Liver (tissue), 9 donors: ENCODE data around the gene NT5DC2. TPM values are rescaled to one million over a fixed set of nuclear protein-coding genes. Genes with fewer than 3 reads are reported as not detected.

Source experiments
- DNase-seq: peaks from one replicate; pipeline ENCODE4 v3.0.0-alpha.2; 2017; ENCODE audit warnings: low spot score
- H3K27ac ChIP-seq, 2 donors: one replicate each; pipeline ENCODE4 v1.7.0; 2013; ENCODE audit warnings: inconsistent platforms in 2 of 2, low read length in 2 of 2, control low read depth in 1 of 2, low read depth in 1 of 2, mild to moderate bottlenecking in 1 of 2
- H3K27me3 ChIP-seq, 4 donors: one replicate each; pipeline versions ENCODE4 v1.6.1 to v1.7.0; 2013; ENCODE audit warnings: low read length in 3 of 4, inconsistent platforms in 1 of 4, mild to moderate bottlenecking in 1 of 4, moderate library complexity in 1 of 4; ENCODE audit not compliant: control insufficient read depth in 4 of 4, insufficient read depth in 4 of 4
- H3K36me3 ChIP-seq, 4 donors: one replicate each; pipeline versions ENCODE4 v1.6.1 to v1.7.0; 2013; ENCODE audit warnings: low read length in 3 of 4, mild to moderate bottlenecking in 3 of 4, low read depth in 1 of 4, moderate library complexity in 1 of 4; ENCODE audit not compliant: control insufficient read depth in 4 of 4, insufficient read depth in 3 of 4
- H3K4me1 ChIP-seq, 4 donors: one replicate each; pipeline versions ENCODE4 v1.6.1 to v1.7.0; 2013; ENCODE audit warnings: low read length in 3 of 4, mild to moderate bottlenecking in 3 of 4, moderate library complexity in 1 of 4; ENCODE audit not compliant: control insufficient read depth in 4 of 4, insufficient read depth in 4 of 4
- H3K4me3 ChIP-seq, 3 donors: one replicate each; pipeline versions ENCODE4 v1.6.1 to v1.7.0; 2013; ENCODE audit warnings: low read length in 3 of 3, control low read depth in 1 of 3, low read depth in 1 of 3, mild to moderate bottlenecking in 1 of 3
- H3K9ac ChIP-seq, 2 donors: one replicate each; pipeline ENCODE4 v1.7.0; 2013; ENCODE audit warnings: low read length in 2 of 2, mild to moderate bottlenecking in 2 of 2, moderate library complexity in 2 of 2, control low read depth in 1 of 2, low read depth in 1 of 2
- H3K9me3 ChIP-seq, 4 donors: one replicate each; pipeline versions ENCODE4 v1.6.1 to v1.7.0; 2013; ENCODE audit warnings: low read length in 3 of 4; ENCODE audit not compliant: control insufficient read depth in 4 of 4
- ATF3 ChIP-seq: IDR thresholded peaks from 2 replicates; pipeline ENCODE4 v1.6.1; 2016; ENCODE audit warnings: antibody characterized with exemption
- CTCF ChIP-seq: fragments of 150-350 bp; IDR thresholded peaks from 2 replicates; pipeline ENCODE4 v1.5.1; 2017; ENCODE audit warnings: improper control_type of control experiment, low read depth, low read length; ENCODE audit not compliant: missing input control
- EGR1 ChIP-seq, 2 donors: IDR thresholded peaks; 2 replicates each; pipeline ENCODE4 v1.6.1; 2016 to 2018; ENCODE audit warnings: antibody characterized with exemption in 2 of 2, low read depth in 2 of 2
- FOXA1 ChIP-seq: IDR thresholded peaks from 2 replicates; pipeline ENCODE4 v1.6.1; 2016; ENCODE audit warnings: antibody characterized with exemption
- FOXA2 ChIP-seq: IDR thresholded peaks from 2 replicates; pipeline ENCODE4 v1.6.1; 2016; ENCODE audit warnings: antibody characterized with exemption
- GABPA ChIP-seq, 2 donors: IDR thresholded peaks in 1 of 2; conservative IDR thresholded peaks in 1 of 2; 2 replicates each; pipeline ENCODE4 v1.6.1; 2016; ENCODE audit warnings: antibody characterized with exemption in 2 of 2, mild to moderate bottlenecking in 1 of 2, moderate library complexity in 1 of 2
- HNF4A ChIP-seq, 2 donors: conservative IDR thresholded peaks; 2 replicates each; pipeline ENCODE4 v1.6.1; 2016; ENCODE audit warnings: antibody characterized with exemption in 2 of 2, mild to moderate bottlenecking in 2 of 2
- HNF4G ChIP-seq: IDR thresholded peaks from 2 replicates; pipeline ENCODE4 v1.6.1; 2016; ENCODE audit warnings: antibody characterized with exemption
- JUND ChIP-seq, 2 donors: IDR thresholded peaks; 2 replicates each; pipeline ENCODE4 v1.6.1; 2016; ENCODE audit warnings: antibody characterized with exemption in 2 of 2
- MAX ChIP-seq: IDR thresholded peaks from 2 replicates; pipeline ENCODE4 v1.6.1; 2016; ENCODE audit warnings: antibody characterized with exemption
- NR2F2 ChIP-seq: IDR thresholded peaks from 2 replicates; pipeline ENCODE4 v1.6.1; 2016; ENCODE audit warnings: antibody characterized with exemption
- RAD21 ChIP-seq, 2 donors: IDR thresholded peaks; 2 replicates each; pipeline ENCODE4 v1.6.1; 2016; ENCODE audit warnings: antibody characterized with exemption in 2 of 2, mild to moderate bottlenecking in 2 of 2
- REST ChIP-seq: IDR thresholded peaks from 2 replicates; pipeline ENCODE4 v1.6.1; 2016; ENCODE audit warnings: antibody characterized with exemption, mild to moderate bottlenecking
- RXRA ChIP-seq, 2 donors: IDR thresholded peaks; 2 replicates each; pipeline ENCODE4 v1.6.1; 2017 to 2018; ENCODE audit warnings: antibody characterized with exemption in 2 of 2, mild to moderate bottlenecking in 1 of 2
- SP1 ChIP-seq: IDR thresholded peaks from 2 replicates; pipeline ENCODE4 v1.6.1; 2018; ENCODE audit warnings: antibody characterized with exemption, mild to moderate bottlenecking
- TAF1 ChIP-seq: conservative IDR thresholded peaks from 2 replicates; pipeline ENCODE4 v1.6.1; 2016; ENCODE audit warnings: antibody characterized with exemption, mild to moderate bottlenecking
- YY1 ChIP-seq: IDR thresholded peaks from 2 replicates; pipeline ENCODE4 v1.6.1; 2016; ENCODE audit warnings: antibody characterized with exemption, mild to moderate bottlenecking
- ZBTB33 ChIP-seq: IDR thresholded peaks from 2 replicates; pipeline ENCODE4 v1.6.1; 2016; ENCODE audit warnings: antibody characterized with exemption
- WGBS: extraction: QIAGEN DNeasy Blood & Tissue Kit; methylation state at CpG from one replicate; pipeline ENCODE4 v1.1.7; 2013; 5-methylcytosine and 5-hydroxymethylcytosine counted together
- polyA plus RNA-seq, 2 donors: library from polyadenylated mRNA; stranded (reverse) in 1 of 2; unstranded in 1 of 2; fragments of 200-250 nt in 1 of 2; fragments of >200 nt in 1 of 2; fragmentation: Nextera tagmentation in 1 of 2; extraction: Ambion mirVana in 1 of 2; gene quantifications; one replicate each; pipeline versions ENCODE4 v1.2.1 to v1.2.3, GENCODE V29; 2013 to 2015
- total RNA-seq, 2 donors: library from RNA; depleted of rRNA; stranded (reverse); fragments of >200 nt; gene quantifications; one replicate each; pipeline ENCODE4 v1.2.3, GENCODE V29; 2014
- donor health status: healthy.
- donor health status: healthy.
- donor health status: healthy.
- donor health status: healthy.
- donor health status: healthy.

Gene NT5DC2
- total and polyA plus RNA-seq, 4 donors = 2.8 to 20.9 (median 3.1) TPM

- DNase-seq = no peak
- no peak overlapping the region for H3K9ac ChIP-seq
- no peaks in the 10 kb centered on the region for H3K36me3 ChIP-seq
- no peaks in the 10 kb centered on the region for H3K9me3 ChIP-seq
- no peak overlapping the region for H3K27ac ChIP-seq
- TF ChIP-seq HNF4A (conservative IDR thresholded peaks at IDR 0.05) (no peak), GABPA (IDR thresholded peaks at IDR 0.05 in 1 of 2, conservative IDR thresholded peaks at IDR 0.05 in 1 of 2) (no peak), ATF3 (no peak), EGR1 (IDR thresholded peaks at IDR 0.05; ENCODE audit: low read depth in 2 of 2) (no peak), FOXA1 (no peak), SP1 (no peak), RAD21 (IDR thresholded peaks at IDR 0.05) (no peak), JUND (IDR thresholded peaks at IDR 0.05) (no peak)
- H3K4me3 ChIP-seq = no peak overlapping the region
- H3K4me1 ChIP-seq = no peaks in the 10 kb centered on the region
- 77% methylated on average over 6 of the region's 6 CpGs for WGBS
- H3K27me3 ChIP-seq = no peaks in the 10 kb centered on the region
Measured at GRCh38 chr3:52515192-52515591, 18.5 kb downstream of the NT5DC2 start.

- 92% methylated on average over 11 of the region's 11 CpGs for WGBS
- no peak for DNase-seq
- Histone ChIP-seq H3K27me3 (no peaks in the 10 kb centered on the region), H3K9ac (no peak overlapping the region), H3K36me3 (no peaks in the 10 kb centered on the region), H3K4me3 (no peak overlapping the region), H3K9me3 (no peaks in the 10 kb centered on the region), H3K27ac (no peak overlapping the region), H3K4me1 (no peaks in the 10 kb centered on the region)
- TF ChIP-seq SP1 (no peak), MAX (no peak), HNF4G (no peak), YY1 (no peak), FOXA1 (no peak), CTCF (no peak), EGR1 (IDR thresholded peaks at IDR 0.05; ENCODE audit: low read depth in 2 of 2) (no peak), ATF3 (no peak), JUND (IDR thresholded peaks at IDR 0.05) (no peak), GABPA (IDR thresholded peaks at IDR 0.05 in 1 of 2, conservative IDR thresholded peaks at IDR 0.05 in 1 of 2) (no peak), NR2F2 (no peak), RXRA (IDR thresholded peaks at IDR 0.05) (no peak), FOXA2 (no peak), REST (no peak), ZBTB33 (no peak), RAD21 (IDR thresholded peaks at IDR 0.05) (no peak), TAF1 (no peak), HNF4A (conservative IDR thresholded peaks at IDR 0.05) (no peak)
Measured at GRCh38 chr3:52514576-52514975, 19.1 kb downstream of the NT5DC2 start.
